ENCODE measurements around the gene PDCD1LG2. TPM values are rescaled to one million over a fixed set of nuclear protein-coding genes. Genes with fewer than 3 reads are reported as not detected.

Gene PDCD1LG2
- total RNA-seq, 1 donor from 2014 or later, result 3.7 TPM

DNA sequence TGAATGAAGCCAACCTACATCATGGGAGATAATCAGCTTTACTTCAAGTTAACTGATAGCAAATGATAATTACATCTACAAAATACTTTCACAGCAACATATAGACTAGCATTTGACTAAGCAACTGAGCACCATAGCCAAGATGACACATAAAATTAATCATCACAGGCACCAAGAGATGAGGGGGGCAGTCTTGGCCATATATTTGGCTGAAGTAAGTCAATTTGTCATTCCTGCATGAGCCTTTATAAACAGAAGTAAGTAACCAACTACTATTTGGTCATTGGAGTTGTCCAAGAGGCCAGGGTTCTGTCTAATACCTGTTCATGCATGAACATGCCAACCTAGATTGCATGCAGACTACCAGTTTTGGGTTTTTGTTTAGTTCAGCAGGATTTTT, 53.6 kb downstream of the PDCD1LG2 start:
- Histone ChIP-seq H3K27ac (ENCODE audit: low read depth, low read length) (no peak overlapping the region), H3K4me1 (ENCODE audit: control insufficient read depth in 3 of 3, insufficient read depth in 3 of 3, low read length in 3 of 3) (peaks cover 0 to 4% (median under 1%) of the 10 kb centered on the region in 3 donors), H3K27me3 (ENCODE audit: control insufficient read depth in 3 of 3, insufficient read depth in 3 of 3, low read length in 3 of 3) (no peaks in the 10 kb centered on the region), H3K36me3 (ENCODE audit: control insufficient read depth in 3 of 3, insufficient read depth in 3 of 3, low read length in 3 of 3) (no peaks in the 10 kb centered on the region), H3K9me3 (ENCODE audit: control insufficient read depth in 3 of 3, low read length in 3 of 3) (no peaks in the 10 kb centered on the region), H3K9ac (ENCODE audit: low read depth in 1 of 3, low read length in 3 of 3) (no peak overlapping the region), H3K4me3 (ENCODE audit: low read length in 3 of 3) (no peak overlapping the region)

DNA sequence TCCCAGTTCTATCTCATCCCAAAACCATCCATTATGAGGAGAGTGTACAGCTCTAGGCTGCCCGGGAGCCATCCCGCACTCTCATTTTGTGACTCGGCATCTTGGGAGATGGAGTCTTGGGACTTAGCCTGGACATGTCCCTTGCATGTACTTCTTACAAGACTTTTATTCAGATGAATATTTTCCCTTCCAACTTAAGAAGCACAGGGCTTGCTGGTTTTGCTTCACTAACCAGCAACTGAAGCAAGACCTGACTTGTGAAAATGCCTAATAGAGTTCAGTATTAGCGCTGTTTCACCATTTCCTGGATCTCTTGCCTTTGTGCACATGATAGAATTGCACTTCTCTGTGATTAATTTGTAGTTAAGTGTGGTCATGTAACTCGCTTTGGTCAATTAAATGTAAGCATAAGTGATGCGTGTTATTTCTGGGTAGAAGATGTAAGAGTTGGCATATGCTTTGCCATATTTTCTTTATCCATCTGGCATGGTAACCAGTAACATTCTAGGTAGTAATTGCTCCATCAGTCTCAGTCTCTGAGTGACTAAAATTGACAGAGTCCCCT, 55.8 kb downstream of the PDCD1LG2 start:
- Histone ChIP-seq H3K9ac (ENCODE audit: low read depth in 1 of 3, low read length in 3 of 3) (no peak overlapping the region), H3K4me3 (ENCODE audit: low read length in 3 of 3) (no peak overlapping the region), H3K36me3 (ENCODE audit: control insufficient read depth in 3 of 3, insufficient read depth in 3 of 3, low read length in 3 of 3) (no peaks in the 10 kb centered on the region), H3K27me3 (ENCODE audit: control insufficient read depth in 3 of 3, insufficient read depth in 3 of 3, low read length in 3 of 3) (no peaks in the 10 kb centered on the region), H3K9me3 (ENCODE audit: control insufficient read depth in 3 of 3, low read length in 3 of 3) (no peaks in the 10 kb centered on the region), H3K27ac (ENCODE audit: low read depth, low read length) (no peak overlapping the region), H3K4me1 (ENCODE audit: control insufficient read depth in 3 of 3, insufficient read depth in 3 of 3, low read length in 3 of 3) (peaks cover 12 to 15% (median 12%) of the 10 kb centered on the region in 3 donors)

DNA sequence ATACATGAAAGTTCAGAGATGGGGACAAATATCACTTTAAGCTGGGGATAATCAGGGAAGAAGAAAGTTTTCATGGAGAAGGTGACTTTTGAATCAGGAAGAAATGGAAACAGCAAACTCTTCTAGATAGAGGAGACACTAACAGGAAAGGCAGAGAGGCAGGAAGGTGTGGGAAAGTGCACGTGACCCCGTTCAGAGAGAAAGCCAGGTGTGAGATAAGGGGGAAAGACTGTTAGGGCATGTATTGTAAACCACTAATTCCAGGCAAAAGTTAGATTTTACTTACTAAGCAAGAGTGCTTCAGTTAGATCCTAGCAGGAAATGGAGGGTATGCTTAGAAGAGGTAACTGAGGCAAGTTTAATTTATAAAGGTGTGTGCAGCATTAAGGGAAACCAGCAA, 58.5 kb downstream of the PDCD1LG2 start:
- Histone ChIP-seq H3K4me1 (ENCODE audit: control insufficient read depth in 3 of 3, insufficient read depth in 3 of 3, low read length in 3 of 3) (peaks cover 12 to 15% (median 12%) of the 10 kb centered on the region in 3 donors), H3K27ac (ENCODE audit: low read depth, low read length) (no peak overlapping the region), H3K9me3 (ENCODE audit: control insufficient read depth in 3 of 3, low read length in 3 of 3) (no peaks in the 10 kb centered on the region), H3K27me3 (ENCODE audit: control insufficient read depth in 3 of 3, insufficient read depth in 3 of 3, low read length in 3 of 3) (no peaks in the 10 kb centered on the region), H3K4me3 (ENCODE audit: low read length in 3 of 3) (no peak overlapping the region), H3K36me3 (ENCODE audit: control insufficient read depth in 3 of 3, insufficient read depth in 3 of 3, low read length in 3 of 3) (no peaks in the 10 kb centered on the region), H3K9ac (ENCODE audit: low read depth in 1 of 3, low read length in 3 of 3) (no peak overlapping the region)

DNA sequence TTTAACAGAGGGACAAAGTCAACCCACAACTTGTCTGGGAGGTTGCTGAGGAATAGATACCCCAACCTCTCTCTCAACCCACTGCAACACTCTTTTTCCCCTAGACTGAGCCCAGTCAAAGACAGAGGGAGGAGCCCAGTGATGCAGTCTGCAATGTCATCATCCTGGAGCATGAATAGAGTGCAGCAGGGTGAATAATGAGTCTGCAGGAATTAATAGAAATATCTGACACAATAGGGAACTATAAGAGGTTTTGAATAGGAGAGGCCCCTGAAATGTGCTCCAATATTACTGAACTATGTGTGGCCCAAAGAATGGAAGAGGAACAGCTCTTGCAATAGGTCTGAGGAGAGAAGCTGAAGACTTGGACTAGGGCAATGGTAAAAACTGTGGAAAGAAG, 59.1 kb downstream of the PDCD1LG2 start:
- H3K36me3 ChIP-seq (ENCODE audit: control insufficient read depth in 3 of 3, insufficient read depth in 3 of 3, low read length in 3 of 3), result no peaks in the 10 kb centered on the region
- peaks cover 12 to 15% (median 12%) of the 10 kb centered on the region in 3 donors for H3K4me1 ChIP-seq (ENCODE audit: control insufficient read depth in 3 of 3, insufficient read depth in 3 of 3, low read length in 3 of 3)
- H3K27ac ChIP-seq (ENCODE audit: low read depth, low read length), result no peak overlapping the region
- H3K4me3 ChIP-seq (ENCODE audit: low read length in 3 of 3), result no peak overlapping the region
- no peaks in the 10 kb centered on the region for H3K27me3 ChIP-seq (ENCODE audit: control insufficient read depth in 3 of 3, insufficient read depth in 3 of 3, low read length in 3 of 3)
- H3K9ac ChIP-seq (ENCODE audit: low read depth in 1 of 3, low read length in 3 of 3), result no peak overlapping the region
- H3K9me3 ChIP-seq (ENCODE audit: control insufficient read depth in 3 of 3, low read length in 3 of 3), result no peaks in the 10 kb centered on the region

DNA sequence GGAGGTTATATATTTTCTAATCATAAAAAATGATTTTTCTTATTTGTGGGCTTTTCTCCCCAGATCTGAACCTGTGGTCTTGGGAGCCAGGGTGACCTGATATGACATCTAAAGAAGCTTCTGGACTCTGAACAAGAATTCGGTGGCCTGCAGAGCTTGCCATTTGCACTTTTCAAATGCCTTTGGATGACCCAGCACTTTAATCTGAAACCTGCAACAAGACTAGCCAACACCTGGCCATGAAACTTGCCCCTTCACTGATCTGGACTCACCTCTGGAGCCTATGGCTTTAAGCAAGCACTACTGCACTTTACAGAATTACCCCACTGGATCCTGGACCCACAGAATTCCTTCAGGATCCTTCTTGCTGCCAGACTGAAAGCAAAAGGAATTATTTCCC, 59.6 kb downstream of the PDCD1LG2 start:
- Histone ChIP-seq H3K9me3 (ENCODE audit: control insufficient read depth in 3 of 3, low read length in 3 of 3) (no peaks in the 10 kb centered on the region), H3K4me1 (ENCODE audit: control insufficient read depth in 3 of 3, insufficient read depth in 3 of 3, low read length in 3 of 3) (peaks cover 12 to 15% (median 12%) of the 10 kb centered on the region in 3 donors), H3K27ac (ENCODE audit: low read depth, low read length) (no peak overlapping the region), H3K36me3 (ENCODE audit: control insufficient read depth in 3 of 3, insufficient read depth in 3 of 3, low read length in 3 of 3) (no peaks in the 10 kb centered on the region), H3K9ac (ENCODE audit: low read depth in 1 of 3, low read length in 3 of 3) (no peak overlapping the region), H3K4me3 (ENCODE audit: low read length in 3 of 3) (no peak overlapping the region), H3K27me3 (ENCODE audit: control insufficient read depth in 3 of 3, insufficient read depth in 3 of 3, low read length in 3 of 3) (no peaks in the 10 kb centered on the region)

DNA sequence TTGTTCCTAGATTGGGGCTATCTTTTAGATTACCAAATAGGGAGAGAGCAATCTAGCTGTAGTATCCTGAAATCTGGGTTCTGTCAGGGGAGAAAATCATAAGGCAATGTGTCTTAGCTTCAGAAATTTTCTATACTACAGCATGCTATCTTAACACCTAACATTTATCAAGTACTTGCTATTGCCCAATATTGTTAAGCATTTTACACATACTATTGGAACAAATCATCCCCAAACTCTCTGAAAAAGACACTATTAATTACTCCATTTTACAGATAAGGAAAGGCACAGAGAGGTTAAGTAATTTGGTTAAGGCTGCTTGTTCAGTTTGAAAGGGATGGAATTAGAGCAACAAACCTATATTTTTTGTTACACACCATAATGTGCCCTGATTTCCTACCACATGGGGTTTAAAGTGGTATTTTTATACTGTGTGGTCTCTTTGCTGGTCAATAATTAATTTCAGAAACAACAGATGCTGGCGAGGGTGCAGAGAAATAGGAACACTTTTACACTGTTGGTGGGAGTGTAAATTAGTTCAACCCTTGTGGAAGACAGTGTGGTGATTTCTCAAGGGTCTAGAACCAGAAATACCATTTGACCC, 61.4 kb downstream of the PDCD1LG2 start:
- peaks cover 12 to 15% (median 12%) of the 10 kb centered on the region in 3 donors for H3K4me1 ChIP-seq (ENCODE audit: control insufficient read depth in 3 of 3, insufficient read depth in 3 of 3, low read length in 3 of 3)
- H3K9me3 ChIP-seq (ENCODE audit: control insufficient read depth in 3 of 3, low read length in 3 of 3), result no peaks in the 10 kb centered on the region
- no peak overlapping the region for H3K4me3 ChIP-seq (ENCODE audit: low read length in 3 of 3)
- H3K27me3 ChIP-seq (ENCODE audit: control insufficient read depth in 3 of 3, insufficient read depth in 3 of 3, low read length in 3 of 3), result no peaks in the 10 kb centered on the region
- no peak overlapping the region for H3K27ac ChIP-seq (ENCODE audit: low read depth, low read length)
- H3K36me3 ChIP-seq (ENCODE audit: control insufficient read depth in 3 of 3, insufficient read depth in 3 of 3, low read length in 3 of 3), result no peaks in the 10 kb centered on the region
- no peak overlapping the region for H3K9ac ChIP-seq (ENCODE audit: low read depth in 1 of 3, low read length in 3 of 3)

DNA sequence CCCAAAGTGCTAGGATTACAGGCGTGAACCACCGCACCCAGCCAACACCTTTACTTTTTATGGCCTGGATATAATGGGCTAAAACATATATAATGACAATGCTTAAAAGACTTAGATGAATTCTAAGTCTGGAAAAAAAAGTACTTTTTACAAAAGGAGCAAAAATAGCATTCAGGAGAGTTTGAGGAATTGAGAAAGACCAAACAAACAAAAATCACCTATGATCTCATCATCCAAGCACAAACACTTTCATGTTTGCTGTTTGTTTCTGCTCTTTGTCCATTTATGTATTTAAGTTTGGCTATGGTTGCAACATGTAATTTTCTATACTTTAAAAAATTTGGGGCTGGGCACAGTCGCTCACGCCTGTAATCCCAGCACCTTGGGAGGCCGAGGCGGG, 63.8 kb downstream of the PDCD1LG2 start:
- H3K36me3 ChIP-seq (ENCODE audit: control insufficient read depth in 3 of 3, insufficient read depth in 3 of 3, low read length in 3 of 3), result no peaks in the 10 kb centered on the region
- H3K9ac ChIP-seq (ENCODE audit: low read depth in 1 of 3, low read length in 3 of 3), result no peak overlapping the region
- H3K4me1 ChIP-seq (ENCODE audit: control insufficient read depth in 3 of 3, insufficient read depth in 3 of 3, low read length in 3 of 3), result peaks cover 15 to 24% (median 16%) of the 10 kb centered on the region in 3 donors
- no peak overlapping the region for H3K27ac ChIP-seq (ENCODE audit: low read depth, low read length)
- no peak overlapping the region for H3K4me3 ChIP-seq (ENCODE audit: low read length in 3 of 3)
- no peaks in the 10 kb centered on the region for H3K27me3 ChIP-seq (ENCODE audit: control insufficient read depth in 3 of 3, insufficient read depth in 3 of 3, low read length in 3 of 3)
- H3K9me3 ChIP-seq (ENCODE audit: control insufficient read depth in 3 of 3, low read length in 3 of 3), result no peaks in the 10 kb centered on the region

DNA sequence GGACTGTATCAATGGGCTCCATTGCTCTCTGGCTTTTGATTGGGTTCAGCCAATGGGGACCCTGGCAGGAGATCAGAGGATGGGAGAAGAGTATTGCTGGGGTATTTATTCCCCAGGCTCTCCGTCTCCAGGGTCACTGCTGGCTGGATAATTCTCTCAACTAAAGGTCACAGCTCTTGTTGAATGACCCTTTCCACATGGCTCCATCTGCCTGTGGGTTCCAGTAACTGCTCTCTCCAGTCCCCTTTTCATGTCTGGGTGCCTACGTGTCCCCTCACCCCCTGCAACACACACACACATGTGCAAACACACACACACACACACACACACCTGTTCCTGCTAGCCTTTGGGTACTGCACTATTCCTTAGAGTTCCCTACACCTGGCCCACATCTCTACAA, 64.7 kb downstream of the PDCD1LG2 start:
- no peak overlapping the region for H3K9ac ChIP-seq (ENCODE audit: low read depth in 1 of 3, low read length in 3 of 3)

DNA sequence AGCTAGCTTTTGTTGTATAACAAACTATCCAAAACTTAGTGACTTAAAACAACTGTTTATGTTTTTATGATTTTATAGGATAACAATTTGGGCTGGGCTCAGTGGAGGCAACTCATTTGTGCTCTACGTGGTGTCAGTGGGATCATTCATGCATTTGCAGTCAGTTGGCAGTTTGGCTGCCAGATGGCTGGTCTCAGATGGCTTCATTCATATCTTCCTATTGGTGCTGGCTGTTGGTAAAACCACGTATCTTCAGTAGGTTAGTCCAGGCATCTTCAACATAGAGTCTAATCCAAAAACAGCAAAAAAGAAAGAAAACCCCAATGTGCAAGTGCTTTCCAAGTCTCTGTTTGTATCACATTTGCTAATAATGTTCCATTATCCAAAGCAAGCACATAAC, 66.9 kb downstream of the PDCD1LG2 start:
- Histone ChIP-seq H3K9me3 (ENCODE audit: control insufficient read depth in 3 of 3, low read length in 3 of 3) (no peaks in the 10 kb centered on the region), H3K27ac (ENCODE audit: low read depth, low read length) (no peak overlapping the region), H3K27me3 (ENCODE audit: control insufficient read depth in 3 of 3, insufficient read depth in 3 of 3, low read length in 3 of 3) (no peaks in the 10 kb centered on the region), H3K4me3 (ENCODE audit: low read length in 3 of 3) (no peak overlapping the region), H3K4me1 (ENCODE audit: control insufficient read depth in 3 of 3, insufficient read depth in 3 of 3, low read length in 3 of 3) (peaks cover 4 to 14% (median 7%) of the 10 kb centered on the region in 3 donors), H3K9ac (ENCODE audit: low read depth in 1 of 3, low read length in 3 of 3) (no peak overlapping the region), H3K36me3 (ENCODE audit: control insufficient read depth in 3 of 3, insufficient read depth in 3 of 3, low read length in 3 of 3) (no peaks in the 10 kb centered on the region)

More for the DNA sequence above, 64.7 kb downstream of the PDCD1LG2 start:
- Histone ChIP-seq H3K27ac (ENCODE audit: low read depth, low read length) (no peak overlapping the region), H3K27me3 (ENCODE audit: control insufficient read depth in 3 of 3, insufficient read depth in 3 of 3, low read length in 3 of 3) (no peaks in the 10 kb centered on the region), H3K4me3 (ENCODE audit: low read length in 3 of 3) (no peak overlapping the region), H3K36me3 (ENCODE audit: control insufficient read depth in 3 of 3, insufficient read depth in 3 of 3, low read length in 3 of 3) (no peaks in the 10 kb centered on the region), H3K9me3 (ENCODE audit: control insufficient read depth in 3 of 3, low read length in 3 of 3) (no peaks in the 10 kb centered on the region), H3K4me1 (ENCODE audit: control insufficient read depth in 3 of 3, insufficient read depth in 3 of 3, low read length in 3 of 3) (peaks cover 10 to 22% (median 12%) of the 10 kb centered on the region in 3 donors)

DNA sequence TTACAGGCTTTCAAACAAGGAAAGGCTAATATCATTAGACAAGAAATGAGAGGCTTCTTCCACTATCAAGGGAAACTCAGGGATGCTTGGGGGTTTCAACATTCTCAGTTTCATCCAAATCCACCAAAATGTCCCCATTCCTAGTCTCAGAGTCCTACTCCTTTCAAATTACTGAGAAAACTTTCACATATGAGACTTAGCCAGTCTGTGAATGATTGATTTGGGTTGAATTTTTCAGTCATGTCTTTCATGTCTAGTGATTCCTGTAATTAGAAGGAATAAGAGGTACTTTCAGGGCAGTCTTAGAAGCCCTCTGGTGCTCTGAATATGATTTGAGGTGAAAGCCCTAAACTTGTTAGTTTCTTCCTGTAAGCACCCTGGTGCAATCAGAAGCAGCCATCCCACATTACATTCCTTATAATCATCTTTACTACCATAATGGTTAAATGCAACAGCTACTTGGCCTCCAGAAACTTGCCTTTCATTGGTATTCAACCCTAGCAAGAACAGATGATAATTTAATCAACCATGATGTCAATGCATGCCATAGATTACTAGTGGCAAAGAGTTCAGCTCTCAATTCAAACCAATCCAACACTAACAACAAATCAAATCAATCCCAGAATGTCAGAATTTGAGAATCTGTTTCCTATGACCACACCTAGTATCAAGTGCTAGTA, 67.8 kb downstream of the PDCD1LG2 start:
- Histone ChIP-seq H3K9me3 (ENCODE audit: control insufficient read depth in 3 of 3, low read length in 3 of 3) (no peaks in the 10 kb centered on the region), H3K36me3 (ENCODE audit: control insufficient read depth in 3 of 3, insufficient read depth in 3 of 3, low read length in 3 of 3) (no peaks in the 10 kb centered on the region), H3K27ac (ENCODE audit: low read depth, low read length) (no peak overlapping the region), H3K27me3 (ENCODE audit: control insufficient read depth in 3 of 3, insufficient read depth in 3 of 3, low read length in 3 of 3) (no peaks in the 10 kb centered on the region), H3K4me3 (ENCODE audit: low read length in 3 of 3) (no peak overlapping the region), H3K9ac (ENCODE audit: low read depth in 1 of 3, low read length in 3 of 3) (no peak overlapping the region), H3K4me1 (ENCODE audit: control insufficient read depth in 3 of 3, insufficient read depth in 3 of 3, low read length in 3 of 3) (peaks cover 5 to 17% (median 11%) of the 10 kb centered on the region in 3 donors)
